ENCODE results near the gene EHBP1L1.

Gene EHBP1L1

GRCh38 chr11:65618763-65619162 lies 42.9 kb downstream of the EHBP1L1 start:
- DNase-seq (ENCODE audit: low read depth): no peak
- TF ChIP-seq CTCF (IDR thresholded peaks at IDR 0.05; ENCODE audit: low read depth, low read length, missing control alignments): no peak
- H3K4me3 ChIP-seq (ENCODE audit: low read depth, low read length): no peak overlapping the region

- no peak for DNase-seq (ENCODE audit: low read depth)
Measured at GRCh38 chr11:65619281-65619928, 43.6 kb downstream of the EHBP1L1 start.

GRCh38 chr11:65620666-65621065 lies 44.8 kb downstream of the EHBP1L1 start:
- no peak for TF ChIP-seq CTCF (IDR thresholded peaks at IDR 0.05; ENCODE audit: low read depth, low read length, missing control alignments)
- no peak overlapping the region for H3K4me3 ChIP-seq (ENCODE audit: low read depth, low read length)
- no peak for DNase-seq (ENCODE audit: low read depth)

More at GRCh38 chr11:65619281-65619928, 43.6 kb downstream of the EHBP1L1 start:
- TF ChIP-seq CTCF (IDR thresholded peaks at IDR 0.05; ENCODE audit: low read depth, low read length, missing control alignments): no peak
- no peak overlapping the region for H3K4me3 ChIP-seq (ENCODE audit: low read depth, low read length)

GRCh38 chr11:65621460-65621859 lies 45.6 kb downstream of the EHBP1L1 start:
- no peak for DNase-seq (ENCODE audit: low read depth)
- no peak overlapping the region for H3K4me3 ChIP-seq (ENCODE audit: low read depth, low read length)
- TF ChIP-seq CTCF (IDR thresholded peaks at IDR 0.05; ENCODE audit: low read depth, low read length, missing control alignments): no peak

- H3K4me3 ChIP-seq (ENCODE audit: low read depth, low read length): no peak overlapping the region
- no peak for TF ChIP-seq CTCF (IDR thresholded peaks at IDR 0.05; ENCODE audit: low read depth, low read length, missing control alignments)
- no peak for DNase-seq (ENCODE audit: low read depth)
Measured at GRCh38 chr11:65622011-65622410, 46.2 kb downstream of the EHBP1L1 start.

- TF ChIP-seq CTCF (IDR thresholded peaks at IDR 0.05; ENCODE audit: low read depth, low read length, missing control alignments): no peak
- DNase-seq (ENCODE audit: low read depth): no peak
- no peak overlapping the region for H3K4me3 ChIP-seq (ENCODE audit: low read depth, low read length)
Measured at GRCh38 chr11:65623177-65623576, 47.3 kb downstream of the EHBP1L1 start.

Data from GM12864 (cell line).